ENCODE results near the gene SCIN. TPM values are rescaled to one million over a fixed set of nuclear protein-coding genes. Genes with fewer than 3 reads are reported as not detected.
A peak's percentile ranks its signal among the peaks of the same experiment; 100 is the strongest.

SCIN gene
- total and polyA plus RNA-seq, 2 donors (not counting 1 experiment from before 2014, with no cell fraction given), result 0.49 to 0.97 TPM

DNA sequence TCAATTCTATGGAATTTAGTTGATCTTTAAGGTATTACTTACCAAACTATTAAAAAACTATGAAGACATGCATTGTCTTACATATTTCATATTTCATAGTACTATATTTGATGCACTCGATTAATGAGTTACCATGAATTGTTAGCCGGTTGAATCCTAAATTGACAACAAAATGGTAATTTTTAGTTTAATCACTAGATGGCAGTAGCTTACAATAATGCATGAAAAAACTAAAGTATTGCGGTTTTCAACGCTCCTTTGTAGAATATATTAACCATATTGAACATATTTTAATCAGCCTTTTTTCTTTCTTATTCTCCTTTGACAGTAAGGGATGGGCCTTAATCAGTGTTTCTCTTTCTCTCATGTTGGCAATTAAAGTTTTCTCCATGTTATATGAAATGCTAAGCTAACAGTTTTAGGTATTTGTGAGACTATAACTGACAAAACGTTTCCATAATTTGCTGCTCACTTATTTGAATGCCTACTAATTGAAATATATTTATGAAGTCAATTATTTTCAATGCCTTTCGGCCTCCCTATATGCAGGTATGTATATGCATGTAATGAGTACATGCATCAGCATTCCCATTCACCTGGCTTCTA, 68.4 kb downstream of the SCIN start:
- Histone ChIP-seq H3K79me2 (ENCODE audit: control insufficient read depth, insufficient read depth, low read length) (no peaks in the 10 kb centered on the region), H3K4me1 (ENCODE audit: control insufficient read depth in 2 of 2, insufficient read depth in 2 of 2, low read length in 2 of 2) (peaks cover 24 to 33% of the 10 kb centered on the region in 2 donors), H3K9me3 (ENCODE audit: control extremely low read depth in 1 of 3, control insufficient read depth in 2 of 3, insufficient read depth in 1 of 3, low read length in 2 of 3) (no peaks in the 10 kb centered on the region), H3K4me2 (replicated peaks; ENCODE audit: low read depth, low read length, poor library complexity, severe bottlenecking) (peak overlapping the region; percentile 64), H2AFZ (ENCODE audit: insufficient read depth, low read depth, low read length, poor library complexity, severe bottlenecking) (no peak overlapping the region), H3K4me3 (ENCODE audit: control extremely low read depth in 1 of 5, extremely low read depth in 1 of 5, insufficient read depth in 1 of 5, low read depth in 2 of 5, low read length in 4 of 5) (peak overlapping the region in 1 of 5 experiments; percentile 50), H3K27ac (ENCODE audit: low read length in 2 of 2) (peak overlapping the region in 1 of 2 donors; percentile 65), H3K9ac (ENCODE audit: low read length) (no peak overlapping the region), H3K27me3 (replicated peaks in 1 of 4; ENCODE audit: control extremely low read depth in 1 of 4, control insufficient read depth in 3 of 4, insufficient read depth in 4 of 4, low read length in 3 of 4) (no peaks in the 10 kb centered on the region), H4K20me1 (ENCODE audit: control insufficient read depth, insufficient read depth, low read length, poor library complexity, severe bottlenecking) (no peaks in the 10 kb centered on the region), H3K36me3 (replicated peaks in 1 of 2; ENCODE audit: control extremely low read depth in 1 of 2, control insufficient read depth in 1 of 2, extremely low read depth in 1 of 2, insufficient read depth in 2 of 2, low read length in 1 of 2) (no peaks in the 10 kb centered on the region)
- no CpG with 5 or more reads among the region's 6 CpGs for WGBS (ENCODE audit: insufficient coverage)
- H3K9me3 Mint-ChIP-seq (ENCODE audit: insufficient read depth), result no peaks in the 10 kb centered on the region
- CTCF ChIA-PET, result interaction anchor here (0.7 to 2.0 kb wide), 15 partner anchors 9 to 636 kb away, joined by 3 to 45 read pairs (median 4); no protein-coding TSS in a partner anchor
- no peak overlapping the region for H3K27ac Mint-ChIP-seq
- ATAC-seq (ENCODE audit: low read depth) (peak; percentile 51), DNase-seq (peak; percentile 71)
- POLR2A ChIA-PET, result interaction anchor here (0.7 kb wide), 1 partner anchor 48 kb away, joined by 3 read pairs; no protein-coding TSS in a partner anchor
- H3K27me3 Mint-ChIP-seq, result peaks cover 3% of the 10 kb centered on the region
- intact Hi-C loops (cut with micrococcal nuclease), result loop anchor here (1.0 to 2.0 kb wide), 5 partner anchors 48 to 624 kb away; partner anchors contain the start of gene ARL4A
- TF ChIP-seq EZH2 (IDR thresholded peaks at IDR 0.05; ENCODE audit: borderline replicate concordance, insufficient read depth, low read depth, low read length, poor library complexity, severe bottlenecking), result no peak
- TF ChIP-seq, protein P1, sequence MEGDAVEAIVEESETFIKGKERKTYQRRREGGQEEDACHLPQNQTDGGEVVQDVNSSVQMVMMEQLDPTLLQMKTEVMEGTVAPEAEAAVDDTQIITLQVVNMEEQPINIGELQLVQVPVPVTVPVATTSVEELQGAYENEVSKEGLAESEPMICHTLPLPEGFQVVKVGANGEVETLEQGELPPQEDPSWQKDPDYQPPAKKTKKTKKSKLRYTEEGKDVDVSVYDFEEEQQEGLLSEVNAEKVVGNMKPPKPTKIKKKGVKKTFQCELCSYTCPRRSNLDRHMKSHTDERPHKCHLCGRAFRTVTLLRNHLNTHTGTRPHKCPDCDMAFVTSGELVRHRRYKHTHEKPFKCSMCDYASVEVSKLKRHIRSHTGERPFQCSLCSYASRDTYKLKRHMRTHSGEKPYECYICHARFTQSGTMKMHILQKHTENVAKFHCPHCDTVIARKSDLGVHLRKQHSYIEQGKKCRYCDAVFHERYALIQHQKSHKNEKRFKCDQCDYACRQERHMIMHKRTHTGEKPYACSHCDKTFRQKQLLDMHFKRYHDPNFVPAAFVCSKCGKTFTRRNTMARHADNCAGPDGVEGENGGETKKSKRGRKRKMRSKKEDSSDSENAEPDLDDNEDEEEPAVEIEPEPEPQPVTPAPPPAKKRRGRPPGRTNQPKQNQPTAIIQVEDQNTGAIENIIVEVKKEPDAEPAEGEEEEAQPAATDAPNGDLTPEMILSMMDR (IDR thresholded peaks at IDR 0.05), result peak; percentile 87
- H3K4me1 Mint-ChIP-seq, result peaks cover 21% of the 10 kb centered on the region
- no peak overlapping the region for H3K4me3 Mint-ChIP-seq
